Dendritic cell treated with granulocyte-macrophage colony-stimulating factor and Interleukin-4, amounts not matched to agents 40 ng/mL and 50 ng/mL, for 4 days (primary cell): ENCODE data around the gene IFI27L1.

ENCODE experiments used
- H3K27ac Mint-ChIP-seq: one replicate; pipeline ENCODE4 v1.8.0; 2022; ENCODE audit warnings: mild to moderate bottlenecking, mixed read lengths
- H3K27me3 Mint-ChIP-seq: one replicate; pipeline ENCODE4 v1.8.0; 2022; ENCODE audit warnings: mild to moderate bottlenecking, mixed read lengths
- H3K36me3 Mint-ChIP-seq: one replicate; pipeline ENCODE4 v1.8.0; 2022; ENCODE audit warnings: low read depth, mixed read lengths
- H3K4me1 Mint-ChIP-seq: one replicate; pipeline ENCODE4 v1.8.0; 2022; ENCODE audit warnings: low read depth, mixed read lengths
- H3K4me3 Mint-ChIP-seq: one replicate; pipeline ENCODE4 v1.8.0; 2022; ENCODE audit warnings: mild to moderate bottlenecking, moderate library complexity, mixed read lengths
- H3K9me3 Mint-ChIP-seq: one replicate; pipeline ENCODE4 v1.8.0; 2022; ENCODE audit warnings: mixed read lengths
- intact Hi-C: fragments of 100-400 bp; cut with micrococcal nuclease; formaldehyde crosslinking; loops from one replicate; pipeline ENCODE4 v1.15.0; 2022

Gene IFI27L1

DNA sequence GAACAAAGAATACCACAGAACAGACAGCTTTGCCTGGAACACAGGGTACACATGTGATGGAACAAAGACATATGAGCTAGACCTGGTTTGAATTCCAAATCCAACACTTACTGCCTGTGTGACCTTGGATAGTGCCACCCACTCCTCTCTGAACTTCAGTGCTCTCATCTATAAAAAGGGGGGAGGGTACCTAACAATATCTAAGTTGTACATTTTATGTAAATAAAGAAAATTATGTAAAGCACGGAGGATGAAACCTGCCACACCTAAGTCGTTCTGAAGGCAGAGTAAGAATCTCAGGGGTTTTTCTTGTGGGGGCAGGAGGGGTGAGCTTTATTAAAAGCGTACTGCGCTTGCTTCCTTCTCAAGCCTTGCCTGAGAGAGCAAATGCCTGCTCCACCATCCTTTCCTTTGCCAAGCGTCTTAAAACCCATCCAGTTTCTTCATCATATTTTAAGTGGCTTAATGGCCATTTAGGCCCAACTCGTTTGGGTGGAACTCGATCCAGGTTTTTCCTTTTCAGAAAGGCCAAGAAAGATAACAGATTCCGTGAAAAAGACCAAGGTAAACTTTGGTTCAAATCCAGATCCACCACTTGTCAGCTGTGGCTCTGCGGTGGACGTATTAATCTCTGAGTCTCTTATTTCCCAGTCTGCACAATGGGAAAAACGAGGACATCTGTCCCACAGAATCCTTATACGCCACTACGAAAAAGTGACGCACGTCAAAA lies 1.1 kb upstream of the IFI27L1 start:
- Mint-ChIP-seq H3K4me1 (peaks cover 35% of the 10 kb centered on the region), H3K27ac (peak overlapping the region; percentile 96), H3K4me3 (peak overlapping the region; percentile 94), H3K36me3 (peaks cover 55% of the 10 kb centered on the region), H3K27me3 (no peaks in the 10 kb centered on the region), H3K9me3 (peaks cover 8% of the 10 kb centered on the region)
- intact Hi-C loops, result loop anchor here (2.0 to 5.0 kb wide), 2 partner anchors 53 to 57 kb away; partner anchors contain the start of gene OTUB2

DNA sequence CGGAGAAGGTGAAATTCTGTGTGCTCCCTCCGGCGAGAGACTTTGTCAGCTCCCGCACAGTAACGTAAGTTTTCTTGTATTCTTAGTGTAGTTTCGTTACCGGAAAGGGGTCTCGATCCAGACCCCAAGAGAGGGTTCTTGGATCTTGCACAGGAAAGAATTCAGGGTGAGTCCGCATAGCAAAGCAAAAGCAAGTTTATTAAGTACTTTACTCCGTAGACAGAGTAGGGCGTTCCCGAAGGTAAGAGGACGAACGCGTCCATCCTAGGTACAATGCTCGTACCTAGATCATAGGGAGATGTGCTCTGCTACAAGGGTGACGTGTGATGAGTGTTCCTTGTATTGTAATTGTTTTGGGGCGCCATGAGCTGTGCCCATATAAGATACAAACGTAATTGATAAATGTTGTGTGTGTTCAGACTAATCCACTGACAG lies 293 bp downstream of the IFI27L1 start:
- Mint-ChIP-seq H3K4me1 (peaks cover 35% of the 10 kb centered on the region), H3K27me3 (no peaks in the 10 kb centered on the region)

DNA sequence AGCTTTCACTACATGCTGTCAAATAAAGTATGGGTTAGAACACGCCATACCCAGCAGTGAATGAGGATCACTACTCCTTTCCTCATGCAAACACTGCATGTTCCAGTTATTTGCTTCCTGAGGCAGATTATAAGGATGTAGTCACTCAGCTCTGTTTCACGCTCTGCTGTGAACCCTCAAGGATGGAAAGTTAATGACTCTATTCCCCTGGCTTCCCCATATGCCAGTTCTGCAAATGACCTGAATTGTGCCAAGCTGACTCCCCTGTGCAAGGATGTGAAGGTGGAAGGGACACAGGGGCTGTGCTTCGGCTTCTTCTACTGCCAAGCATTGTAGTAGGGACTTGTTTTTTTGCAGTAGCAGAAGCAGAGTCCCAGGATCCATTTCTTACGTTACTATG lies 6.8 kb downstream of the IFI27L1 start:
- Mint-ChIP-seq H3K9me3 (no peaks in the 10 kb centered on the region), H3K4me3 (no peak overlapping the region), H3K27me3 (no peaks in the 10 kb centered on the region), H3K36me3 (no peaks in the 10 kb centered on the region), H3K27ac (no peak overlapping the region), H3K4me1 (no peaks in the 10 kb centered on the region)
- intact Hi-C loops, result no loop called here

More for the DNA sequence above, 293 bp downstream of the IFI27L1 start:
- Mint-ChIP-seq H3K27ac (peak overlapping the region; percentile 96), H3K9me3 (no peaks in the 10 kb centered on the region), H3K36me3 (peaks cover 43% of the 10 kb centered on the region), H3K4me3 (peak overlapping the region; percentile 94)
- intact Hi-C loops, result loop anchor here (1.0 to 5.0 kb wide), 3 partner anchors 48 to 55 kb away; partner anchors contain the start of genes IFI27L2 and OTUB2

DNA sequence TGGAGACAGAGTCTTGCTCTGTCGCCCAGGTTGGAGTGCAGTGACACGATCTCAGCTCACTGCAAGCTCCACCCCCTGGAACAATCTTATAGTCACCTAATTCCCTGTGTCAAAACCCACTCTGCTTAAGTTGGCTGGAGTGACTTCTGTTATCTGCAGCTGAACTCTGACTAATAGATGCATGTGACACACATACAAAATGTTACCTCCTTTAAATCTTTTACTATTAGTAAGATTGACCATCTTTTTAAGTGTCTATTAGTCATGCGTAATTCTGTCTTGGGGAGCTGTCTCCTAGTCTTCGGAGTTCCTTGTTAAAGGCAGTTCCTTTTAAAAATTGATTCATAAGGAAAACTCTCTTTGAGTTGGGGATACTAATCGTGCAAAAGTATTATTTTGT lies 7.4 kb downstream of the IFI27L1 start:
- H3K9me3 Mint-ChIP-seq, result no peaks in the 10 kb centered on the region
- intact Hi-C loops, result no loop called here
- H3K27me3 Mint-ChIP-seq, result no peaks in the 10 kb centered on the region
- H3K4me3 Mint-ChIP-seq, result no peak overlapping the region
- H3K4me1 Mint-ChIP-seq, result no peaks in the 10 kb centered on the region
- H3K36me3 Mint-ChIP-seq, result no peaks in the 10 kb centered on the region
- H3K27ac Mint-ChIP-seq, result no peak overlapping the region

DNA sequence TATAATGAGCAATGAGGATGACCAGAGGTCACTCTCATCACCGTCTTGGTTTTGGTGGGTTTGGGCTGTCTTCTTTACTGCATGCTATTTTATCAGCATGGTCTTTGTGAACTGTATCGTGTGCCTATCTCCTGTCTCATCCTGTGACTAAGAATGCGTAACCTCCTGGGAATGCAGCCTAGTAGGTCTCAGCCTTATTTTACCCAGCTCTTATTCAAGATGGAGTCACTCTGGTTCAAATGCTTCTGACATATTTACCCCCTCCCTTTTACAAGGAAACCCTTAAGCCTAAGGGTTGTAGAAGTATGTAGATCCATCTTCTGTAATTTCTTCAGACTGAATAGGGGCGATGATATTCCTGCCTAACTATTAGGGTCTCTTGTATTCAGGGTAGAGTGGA lies 8.4 kb downstream of the IFI27L1 start:
- H3K36me3 Mint-ChIP-seq, result no peaks in the 10 kb centered on the region
- H3K9me3 Mint-ChIP-seq, result no peaks in the 10 kb centered on the region
- H3K4me1 Mint-ChIP-seq, result no peaks in the 10 kb centered on the region
- H3K27ac Mint-ChIP-seq, result no peak overlapping the region
- intact Hi-C loops, result no loop called here
- H3K4me3 Mint-ChIP-seq, result no peak overlapping the region
- H3K27me3 Mint-ChIP-seq, result no peaks in the 10 kb centered on the region

DNA sequence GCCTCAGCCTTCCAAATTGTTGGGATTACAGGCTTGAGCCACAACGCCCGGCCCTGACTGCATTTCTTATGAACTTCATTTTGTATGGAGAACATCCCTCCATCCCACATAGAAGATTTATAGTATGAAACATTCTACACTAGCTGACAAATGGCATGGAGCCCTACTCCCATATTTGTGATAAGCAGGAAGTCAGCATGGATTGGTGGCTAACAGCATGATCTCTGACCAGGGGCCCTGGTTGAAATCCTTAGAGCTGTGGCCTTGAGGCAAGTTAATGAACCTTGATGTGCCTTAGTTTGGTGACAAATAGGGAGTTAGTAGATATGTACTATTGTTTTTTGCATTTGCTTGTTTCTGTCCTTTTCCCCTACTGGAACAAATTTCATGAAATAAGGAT lies 12.3 kb downstream of the IFI27L1 start:
- no peak overlapping the region for H3K4me3 Mint-ChIP-seq

DNA sequence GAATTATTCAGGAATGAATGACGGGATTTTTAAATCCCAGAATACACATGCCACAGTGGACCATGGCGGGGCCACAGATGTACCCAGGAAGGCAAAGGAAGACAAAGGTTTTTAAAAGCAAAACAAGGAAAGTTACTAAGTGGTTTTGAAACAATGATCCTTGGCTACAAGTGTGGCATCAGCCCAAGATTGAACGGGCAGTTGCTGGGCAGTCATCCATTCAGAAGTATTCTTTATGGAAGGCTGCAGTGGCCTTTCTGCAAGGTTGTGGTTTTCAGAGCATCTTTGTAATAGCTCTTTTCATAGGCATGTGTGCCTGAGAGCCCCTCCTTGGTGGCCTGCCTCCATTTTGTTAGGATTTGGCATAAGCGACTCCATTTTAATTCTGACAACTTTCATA lies 16.0 kb downstream of the IFI27L1 start:
- intact Hi-C loops, result no loop called here
- Mint-ChIP-seq H3K9me3 (no peaks in the 10 kb centered on the region), H3K4me1 (peaks cover 9% of the 10 kb centered on the region), H3K27me3 (no peaks in the 10 kb centered on the region), H3K27ac (no peak overlapping the region), H3K4me3 (no peak overlapping the region), H3K36me3 (no peaks in the 10 kb centered on the region)

More for the DNA sequence above, 12.3 kb downstream of the IFI27L1 start:
- intact Hi-C loops, result no loop called here
- Mint-ChIP-seq H3K27me3 (no peaks in the 10 kb centered on the region), H3K36me3 (no peaks in the 10 kb centered on the region), H3K9me3 (no peaks in the 10 kb centered on the region), H3K27ac (no peak overlapping the region), H3K4me1 (peaks cover 3% of the 10 kb centered on the region)

DNA sequence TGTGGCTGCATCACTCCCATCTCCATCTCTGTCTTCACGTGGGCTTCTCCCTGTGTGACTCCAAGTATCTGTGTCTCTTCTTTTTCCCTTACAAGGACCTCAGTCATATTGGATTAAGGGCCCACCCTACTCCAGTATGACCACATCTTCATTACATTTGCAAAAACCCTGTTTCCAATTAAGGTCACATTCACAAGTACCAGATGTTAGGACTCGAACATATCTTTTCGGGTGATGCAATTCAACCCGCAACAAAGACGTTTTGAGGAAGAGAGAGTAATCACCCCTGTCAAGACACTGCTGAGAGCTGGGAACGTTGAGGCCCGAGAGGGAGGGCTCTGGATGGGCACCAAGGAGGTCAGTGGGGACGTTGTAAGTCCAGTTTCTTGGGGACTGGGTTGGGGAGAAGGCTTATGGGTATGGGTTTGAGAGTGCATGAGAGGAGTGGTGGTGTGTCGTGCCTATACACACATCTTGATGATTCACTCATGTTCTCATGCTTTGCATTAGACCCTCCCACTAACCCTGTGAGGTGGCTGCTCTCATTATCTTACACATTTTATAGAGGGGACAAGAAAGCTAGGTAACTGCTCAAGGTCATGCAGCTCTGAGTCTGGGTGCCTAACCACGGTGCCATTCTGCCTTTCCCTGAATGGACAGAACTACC lies 17.3 kb downstream of the IFI27L1 start:
- no peaks in the 10 kb centered on the region for H3K9me3 Mint-ChIP-seq
- no peaks in the 10 kb centered on the region for H3K27me3 Mint-ChIP-seq
- no peak overlapping the region for H3K4me3 Mint-ChIP-seq
- no peak overlapping the region for H3K27ac Mint-ChIP-seq
- H3K36me3 Mint-ChIP-seq, result no peaks in the 10 kb centered on the region
- H3K4me1 Mint-ChIP-seq, result peaks cover 9% of the 10 kb centered on the region
- intact Hi-C loops, result no loop called here

DNA sequence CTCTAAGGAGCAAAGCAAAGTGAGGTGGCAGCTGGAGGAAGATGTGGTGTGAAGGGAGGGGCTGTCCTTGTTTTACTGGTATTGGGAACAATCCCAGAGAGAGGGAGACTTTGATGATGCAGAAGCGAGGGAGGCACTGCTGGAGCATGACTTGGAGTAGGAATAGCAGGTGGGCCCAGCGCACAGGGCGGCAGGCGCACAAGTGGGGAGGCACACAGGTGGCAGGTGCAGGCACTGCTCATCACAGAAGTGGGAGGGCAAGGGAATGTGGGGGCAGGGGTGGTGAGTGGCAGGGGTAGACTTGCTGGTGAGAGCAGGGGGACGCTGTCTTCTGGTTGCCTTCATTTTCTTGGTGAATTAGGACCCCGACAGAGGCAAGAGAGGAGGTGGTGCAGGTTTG lies 17.9 kb downstream of the IFI27L1 start:
- H3K27me3 Mint-ChIP-seq, result no peaks in the 10 kb centered on the region

DNA sequence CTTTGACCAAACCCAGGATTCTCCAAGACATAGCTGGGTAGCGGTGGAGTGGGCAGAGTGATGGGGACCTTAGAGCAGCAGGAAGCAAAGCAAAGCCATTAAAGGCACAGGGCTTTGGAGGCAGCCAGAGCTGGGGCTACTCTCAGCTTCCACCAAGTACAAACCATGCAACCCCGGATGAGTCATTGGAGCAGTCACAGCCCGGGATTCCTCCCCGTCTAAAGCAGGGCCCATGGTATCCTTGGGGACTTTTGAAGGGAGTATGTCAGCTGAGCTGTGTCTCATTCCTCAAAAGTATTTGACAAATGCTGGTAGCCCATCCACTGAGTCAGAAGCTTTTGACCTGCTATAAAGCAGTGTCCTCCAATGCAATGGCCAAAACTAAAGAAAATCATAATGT lies 19.7 kb downstream of the IFI27L1 start:
- intact Hi-C loops, result no loop called here
- H3K27ac Mint-ChIP-seq, result no peak overlapping the region
- H3K9me3 Mint-ChIP-seq, result no peaks in the 10 kb centered on the region
- no peaks in the 10 kb centered on the region for H3K27me3 Mint-ChIP-seq
- no peaks in the 10 kb centered on the region for H3K36me3 Mint-ChIP-seq
- no peak overlapping the region for H3K4me3 Mint-ChIP-seq
- peaks cover 9% of the 10 kb centered on the region for H3K4me1 Mint-ChIP-seq

More for the DNA sequence above, 17.9 kb downstream of the IFI27L1 start:
- no peak overlapping the region for H3K4me3 Mint-ChIP-seq
- H3K4me1 Mint-ChIP-seq, result peaks cover 9% of the 10 kb centered on the region
- H3K36me3 Mint-ChIP-seq, result no peaks in the 10 kb centered on the region
- intact Hi-C loops, result no loop called here
- H3K9me3 Mint-ChIP-seq, result no peaks in the 10 kb centered on the region
- H3K27ac Mint-ChIP-seq, result no peak overlapping the region

DNA sequence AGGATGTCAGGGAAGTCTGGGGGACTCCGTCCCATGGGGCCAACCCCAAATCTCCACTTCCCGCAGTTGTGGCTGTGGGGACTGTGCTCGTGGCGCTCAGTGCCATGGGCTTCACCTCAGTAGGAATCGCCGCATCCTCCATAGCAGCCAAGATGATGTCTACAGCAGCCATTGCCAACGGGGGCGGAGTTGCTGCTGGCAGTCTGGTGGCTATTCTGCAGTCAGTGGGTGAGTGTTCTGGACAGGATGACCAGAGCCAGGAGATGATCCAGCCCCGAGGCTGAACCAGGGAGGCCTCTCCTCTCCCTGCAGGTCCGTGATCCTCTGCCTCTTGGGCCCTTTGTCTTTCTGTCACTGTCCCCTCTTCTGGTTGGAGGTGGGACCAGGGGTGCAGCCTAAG lies 20.6 kb downstream of the IFI27L1 start:
- Mint-ChIP-seq H3K4me3 (no peak overlapping the region), H3K9me3 (no peaks in the 10 kb centered on the region), H3K4me1 (peaks cover 9% of the 10 kb centered on the region), H3K27me3 (no peaks in the 10 kb centered on the region), H3K36me3 (no peaks in the 10 kb centered on the region), H3K27ac (no peak overlapping the region)
- intact Hi-C loops, result no loop called here

DNA sequence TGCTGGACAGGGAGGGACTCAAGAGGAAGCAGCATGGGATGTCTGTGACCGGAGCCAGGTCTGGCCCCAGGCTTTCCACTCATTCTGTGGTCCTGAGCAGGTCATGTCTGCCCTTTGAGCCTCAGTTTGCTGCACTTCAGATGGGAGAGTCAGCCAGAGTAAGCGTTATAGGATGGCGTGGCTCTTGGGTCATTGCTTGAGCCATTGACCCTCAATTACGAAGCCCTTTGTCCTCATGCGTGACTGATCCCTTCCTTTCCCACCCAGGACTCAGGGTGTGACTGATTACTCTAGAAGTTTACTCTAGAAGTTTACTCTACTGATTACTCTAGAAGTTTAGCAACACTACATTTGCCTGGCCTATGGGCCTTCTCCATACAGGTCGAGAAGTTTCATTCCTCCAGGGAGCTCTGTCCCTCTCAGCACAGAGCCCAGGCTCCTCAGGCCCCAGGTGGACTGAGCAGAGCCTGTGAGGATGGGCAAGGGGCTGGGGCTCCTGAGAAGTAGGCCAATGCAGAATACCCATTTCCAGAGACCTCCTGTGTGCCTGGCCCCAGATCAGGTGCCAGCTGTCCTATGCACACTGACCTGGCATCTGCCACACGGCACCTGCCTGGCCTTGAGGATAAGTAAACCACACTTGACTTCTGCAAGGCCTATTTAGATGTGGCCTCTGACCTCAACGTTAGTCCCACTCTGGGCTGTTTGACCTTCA lies 21.8 kb downstream of the IFI27L1 start:
- no peaks in the 10 kb centered on the region for H3K36me3 Mint-ChIP-seq
- H3K4me1 Mint-ChIP-seq, result peaks cover 9% of the 10 kb centered on the region
- no peak overlapping the region for H3K27ac Mint-ChIP-seq
- no peaks in the 10 kb centered on the region for H3K27me3 Mint-ChIP-seq
- intact Hi-C loops, result no loop called here
- no peaks in the 10 kb centered on the region for H3K9me3 Mint-ChIP-seq
- no peak overlapping the region for H3K4me3 Mint-ChIP-seq

DNA sequence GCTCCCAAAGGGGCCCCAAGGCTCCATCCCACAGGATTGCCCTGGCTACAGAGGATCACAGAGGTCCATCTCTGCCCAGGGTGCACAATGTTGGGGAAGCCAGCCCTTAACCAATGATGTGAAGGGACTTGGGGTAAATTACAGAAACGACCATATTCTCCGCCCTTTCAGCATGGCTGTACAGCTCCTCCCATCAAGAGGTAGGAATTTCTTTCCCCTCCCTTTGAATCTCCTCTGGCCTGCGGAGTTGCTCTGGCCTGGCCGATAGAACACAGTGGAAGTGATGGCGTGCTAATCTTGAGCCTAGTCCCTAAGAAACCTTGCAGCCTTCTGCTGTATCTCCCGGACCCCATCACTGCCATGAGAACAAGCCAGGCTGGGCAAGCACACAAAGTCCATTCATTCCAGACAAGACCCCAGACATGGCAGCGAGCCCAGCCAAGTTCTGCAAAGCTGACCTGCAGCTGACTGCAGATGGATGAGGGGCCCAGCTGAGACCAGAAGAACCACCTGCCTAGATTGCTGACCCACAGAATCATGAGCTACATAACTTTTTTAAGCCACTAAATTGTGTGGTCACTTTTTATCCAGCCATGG lies 22.5 kb downstream of the IFI27L1 start:
- Mint-ChIP-seq H3K36me3 (no peaks in the 10 kb centered on the region), H3K9me3 (no peaks in the 10 kb centered on the region), H3K27me3 (no peaks in the 10 kb centered on the region), H3K4me1 (peaks cover 4% of the 10 kb centered on the region), H3K4me3 (no peak overlapping the region), H3K27ac (no peak overlapping the region)
- intact Hi-C loops, result no loop called here

DNA sequence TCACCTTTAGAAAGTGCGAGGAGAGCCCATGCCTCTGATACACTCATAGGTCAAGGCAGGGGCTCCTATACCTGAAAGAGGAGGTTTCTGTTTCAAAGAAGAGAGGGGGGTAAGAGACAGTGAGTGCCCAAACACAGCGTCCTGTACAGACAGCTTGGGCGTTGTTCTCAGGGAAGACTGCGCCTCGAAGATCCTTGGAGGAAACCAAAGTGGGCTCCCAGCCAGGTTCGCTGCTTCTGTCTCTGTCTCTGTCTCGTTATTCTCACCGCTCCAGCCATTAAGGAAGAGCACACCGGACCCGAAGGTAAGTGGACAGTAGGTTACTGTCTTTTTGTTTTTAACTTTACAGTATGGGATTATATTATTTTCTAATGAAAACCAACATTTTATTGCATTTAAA lies 23.6 kb downstream of the IFI27L1 start:
- H3K27ac Mint-ChIP-seq, result no peak overlapping the region
- H3K4me1 Mint-ChIP-seq, result no peaks in the 10 kb centered on the region
- H3K4me3 Mint-ChIP-seq, result no peak overlapping the region
- H3K9me3 Mint-ChIP-seq, result no peaks in the 10 kb centered on the region
- H3K27me3 Mint-ChIP-seq, result no peaks in the 10 kb centered on the region
- intact Hi-C loops, result no loop called here
- H3K36me3 Mint-ChIP-seq, result no peaks in the 10 kb centered on the region
